HG02588 (cell line): ENCODE measurements around the gene DTNBP1.

Experiments used
- ATAC-seq: cut with Tn5 transposase; IDR thresholded peaks from one replicate; pipeline ENCODE4 v1.9.1; 2021; ENCODE audit warnings: mild to moderate bottlenecking, moderate library complexity; ENCODE audit not compliant: unreplicated experiment

Gene DTNBP1

DNA sequence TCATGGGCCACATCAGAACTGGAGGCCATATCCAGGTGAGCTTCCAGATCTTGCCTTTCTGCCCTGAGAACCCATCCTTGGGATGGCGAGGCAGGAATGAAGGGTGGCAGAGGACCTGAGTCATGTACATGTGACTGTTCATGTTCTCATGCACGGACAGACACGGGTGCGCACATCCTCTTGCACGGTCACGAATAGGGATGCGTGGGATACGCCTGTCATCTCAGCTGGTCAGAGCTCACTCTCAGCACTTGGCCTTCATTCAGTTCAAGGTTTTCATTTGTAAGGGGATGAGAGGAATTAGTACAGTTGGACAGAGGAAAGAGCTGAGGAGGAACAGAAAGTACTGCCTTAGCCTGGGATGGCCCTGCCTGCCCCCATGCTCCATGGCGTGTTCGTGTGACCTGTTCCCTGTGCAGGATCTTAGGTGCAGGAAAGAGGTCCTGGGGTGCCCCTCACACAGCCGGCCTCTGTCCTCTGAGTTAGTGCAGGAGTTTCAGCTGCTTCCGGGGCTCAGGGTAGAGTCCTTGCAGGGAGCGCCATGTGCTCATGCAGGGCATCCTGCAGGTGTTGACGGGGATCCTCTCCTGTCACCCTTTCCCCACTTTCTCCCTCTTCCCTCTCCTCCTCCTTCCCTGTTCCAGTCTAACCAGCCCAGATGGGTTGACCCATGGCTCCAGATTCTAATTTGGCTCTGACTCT lies 173.4 kb downstream of the DTNBP1 start:
- ATAC-seq: no peak

DNA sequence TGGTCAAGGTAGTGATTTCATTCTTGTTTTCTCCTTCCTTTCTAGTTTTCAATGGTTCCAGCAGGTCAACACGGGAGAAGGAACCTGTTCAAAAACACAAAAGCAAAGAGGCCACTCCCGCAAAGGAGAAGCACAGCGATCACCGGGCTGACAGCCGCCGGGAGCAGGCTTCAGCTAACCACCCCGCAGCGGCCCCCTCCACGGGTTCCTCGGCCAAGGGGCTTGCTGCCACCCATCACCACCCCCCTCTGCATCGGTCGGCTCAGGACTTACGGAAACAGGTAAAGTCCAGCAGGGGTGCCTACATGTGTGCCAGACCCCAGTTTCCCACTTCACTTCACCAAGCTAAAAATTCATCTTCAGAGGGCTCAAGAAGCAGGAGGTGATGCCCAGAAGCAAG lies 175.6 kb downstream of the DTNBP1 start:
- ATAC-seq: no peak

DNA sequence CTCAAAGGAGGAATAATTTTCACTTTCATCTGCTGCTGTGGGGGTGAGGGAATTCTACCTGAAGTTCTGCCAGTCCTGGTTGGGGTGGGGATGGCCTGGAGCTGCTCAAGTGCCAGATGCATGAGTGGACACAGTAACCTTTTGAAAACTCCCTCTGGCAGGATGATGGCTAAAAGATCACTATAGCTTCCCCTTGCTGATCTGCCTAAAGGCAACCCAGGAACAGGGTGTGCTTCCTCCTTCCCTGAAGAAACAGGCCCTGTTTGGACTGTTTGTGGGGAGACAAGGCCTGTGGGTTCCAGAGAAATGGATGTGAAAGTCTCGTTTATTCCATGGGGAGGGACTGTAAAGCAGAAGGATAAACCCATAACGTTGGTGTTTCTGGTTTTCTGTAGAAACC lies 176.9 kb downstream of the DTNBP1 start:
- ATAC-seq: no peak

DNA sequence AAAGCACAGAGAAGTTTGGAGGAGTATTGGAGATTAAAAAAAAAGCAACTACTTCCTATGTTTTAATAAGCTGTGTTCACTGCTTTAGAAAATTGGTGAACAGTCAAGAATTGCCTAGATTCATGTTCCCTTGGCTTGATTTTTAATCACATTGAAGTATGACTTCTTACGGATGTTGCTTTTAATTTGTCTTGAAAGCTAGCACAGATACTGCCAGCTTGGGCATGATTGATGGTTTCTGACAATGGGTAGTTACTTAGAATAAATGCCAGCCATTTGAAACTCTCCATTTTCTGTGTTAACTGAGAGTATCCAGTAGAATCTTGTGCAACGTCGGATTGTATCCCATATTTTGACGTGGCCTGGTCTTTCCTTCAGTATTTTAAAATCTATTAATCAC lies 178.0 kb downstream of the DTNBP1 start:
- no peak for ATAC-seq

DNA sequence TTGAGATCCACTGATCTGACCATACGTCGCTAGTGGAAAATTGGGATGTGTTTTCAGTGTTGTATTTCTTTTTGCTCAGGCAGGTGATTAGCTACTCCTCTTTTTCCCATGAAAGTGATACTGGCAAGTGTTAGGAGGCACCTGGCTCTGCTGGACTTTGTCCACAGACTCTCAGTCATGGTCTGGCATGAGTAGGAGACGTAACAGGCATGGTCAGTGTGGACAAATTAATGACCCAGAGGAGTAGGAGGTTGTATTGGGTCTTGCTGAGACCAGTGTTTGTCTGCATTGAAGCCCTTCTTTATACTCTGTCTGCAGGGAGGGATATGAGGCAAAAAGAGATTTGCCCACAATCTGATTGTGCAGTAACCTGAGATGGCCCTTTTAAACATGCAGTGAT lies 178.7 kb downstream of the DTNBP1 start:
- no peak for ATAC-seq

DNA sequence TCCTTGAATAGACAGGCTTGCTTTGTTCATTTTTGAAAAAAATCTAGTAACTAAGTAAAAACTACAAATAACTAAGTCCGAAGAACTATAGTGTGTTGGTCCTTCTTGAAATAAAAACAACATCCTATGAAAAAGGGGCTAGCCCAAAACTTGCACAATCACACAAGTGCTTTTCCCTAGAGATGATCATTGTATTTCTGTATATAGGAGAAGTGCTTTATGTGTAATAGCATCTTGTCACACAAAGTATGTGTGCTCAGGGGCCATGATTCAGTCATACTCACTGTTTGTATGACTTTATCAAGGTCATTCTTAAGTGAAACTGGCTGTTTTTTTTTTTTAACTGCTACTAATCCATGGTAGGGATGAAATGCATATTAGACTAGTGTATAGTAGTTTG lies 179.8 kb downstream of the DTNBP1 start:
- no peak for ATAC-seq

DNA sequence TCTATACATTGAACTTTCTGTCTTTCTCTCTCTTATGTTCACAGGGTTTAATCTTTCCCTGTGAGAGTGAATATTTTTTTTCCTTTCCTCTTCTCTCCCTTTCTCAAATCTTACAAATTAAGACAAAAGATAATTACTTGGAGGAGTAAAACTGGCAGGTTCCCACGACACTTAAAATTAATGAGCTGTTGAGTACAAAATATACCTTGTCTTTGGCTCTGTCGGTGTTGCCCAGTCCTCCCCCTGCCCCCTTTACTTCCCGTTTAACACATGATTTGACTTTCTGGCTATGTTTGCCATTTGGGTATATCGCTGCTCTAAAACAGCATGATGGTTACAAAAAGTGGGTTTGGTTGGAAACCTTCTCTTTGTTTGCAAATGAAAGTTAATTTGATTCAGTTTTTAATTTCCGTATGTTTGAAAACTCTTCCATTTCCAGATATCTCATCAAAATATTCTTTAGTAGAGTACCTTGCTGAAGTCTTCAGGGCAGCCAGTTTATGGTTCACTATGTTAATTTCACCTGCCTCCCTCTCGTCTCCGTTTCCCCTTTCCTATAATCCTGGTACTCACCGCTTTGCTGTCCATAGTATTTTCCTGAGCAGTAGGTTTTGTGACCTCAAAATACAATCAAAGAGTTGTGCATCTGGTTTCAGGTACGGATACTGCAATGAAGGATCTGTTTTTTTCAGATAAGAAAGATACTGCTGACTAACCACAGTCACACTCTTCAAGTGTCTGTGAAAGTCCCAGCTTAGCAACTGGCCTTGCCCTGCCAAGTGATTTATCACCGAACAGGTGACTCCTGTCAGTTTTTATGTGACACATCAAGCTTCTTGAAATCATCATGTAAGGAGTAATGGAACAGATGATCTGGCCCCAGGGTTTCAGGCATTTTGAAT lies 181.2 kb downstream of the DTNBP1 start:
- no peak for ATAC-seq

DNA sequence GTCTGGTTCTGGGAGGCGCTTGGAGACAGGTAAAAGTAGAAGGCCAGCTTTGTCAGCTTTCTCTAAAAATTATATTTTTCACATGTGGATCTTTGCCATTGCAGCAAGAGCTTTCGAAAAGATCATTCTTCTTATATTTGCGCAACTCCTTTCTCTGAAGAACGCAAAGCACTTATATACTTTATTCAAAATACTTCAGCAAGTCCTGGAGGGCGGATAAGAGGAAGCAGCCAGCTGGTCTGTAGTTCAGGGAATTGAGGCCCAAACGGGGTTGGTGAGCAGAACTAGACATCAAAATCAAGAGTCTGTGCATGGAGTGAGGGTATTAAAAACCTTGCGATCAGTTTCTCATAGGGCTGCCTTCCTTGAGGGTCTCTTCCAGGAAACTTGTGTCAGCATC lies 182.3 kb downstream of the DTNBP1 start:
- ATAC-seq: no peak

DNA sequence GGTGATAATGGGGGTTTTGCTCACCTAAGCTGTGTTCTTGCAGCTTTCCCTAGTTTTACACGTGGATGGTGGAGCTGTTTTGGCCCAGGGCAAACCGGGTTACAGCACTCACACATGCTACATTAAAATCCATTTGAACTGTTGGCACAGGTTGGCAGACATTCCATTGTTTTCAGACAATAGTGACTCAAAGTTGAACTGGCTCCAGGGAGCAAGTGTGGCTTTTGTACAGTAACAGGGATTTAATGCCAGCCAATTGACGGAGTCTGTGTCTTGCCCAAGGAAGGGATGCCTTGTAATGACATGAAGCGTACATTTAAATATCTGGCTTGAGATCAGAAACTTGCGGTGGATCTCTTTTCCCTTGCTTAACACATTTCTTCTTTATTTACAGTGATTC lies 183.1 kb downstream of the DTNBP1 start:
- no peak for ATAC-seq

DNA sequence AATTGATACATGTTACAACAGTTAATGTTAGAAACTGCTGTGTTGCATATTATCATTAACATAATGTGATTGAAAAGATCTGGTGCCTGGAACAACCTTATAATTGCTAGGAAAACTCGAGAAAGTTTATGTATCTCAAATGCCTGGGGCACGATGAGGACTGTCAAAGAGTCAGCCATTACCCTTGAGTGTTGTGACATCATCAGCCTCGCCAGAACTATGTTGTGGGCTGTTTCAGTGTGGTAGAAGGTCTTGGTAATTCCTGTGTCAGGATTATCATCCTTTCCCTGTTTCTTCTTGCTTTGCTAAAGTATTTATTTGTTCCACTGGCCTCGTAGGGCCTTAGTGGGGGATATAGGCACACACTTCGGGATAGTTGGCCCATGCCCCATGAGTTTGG lies 185.1 kb downstream of the DTNBP1 start:
- ATAC-seq: no peak

DNA sequence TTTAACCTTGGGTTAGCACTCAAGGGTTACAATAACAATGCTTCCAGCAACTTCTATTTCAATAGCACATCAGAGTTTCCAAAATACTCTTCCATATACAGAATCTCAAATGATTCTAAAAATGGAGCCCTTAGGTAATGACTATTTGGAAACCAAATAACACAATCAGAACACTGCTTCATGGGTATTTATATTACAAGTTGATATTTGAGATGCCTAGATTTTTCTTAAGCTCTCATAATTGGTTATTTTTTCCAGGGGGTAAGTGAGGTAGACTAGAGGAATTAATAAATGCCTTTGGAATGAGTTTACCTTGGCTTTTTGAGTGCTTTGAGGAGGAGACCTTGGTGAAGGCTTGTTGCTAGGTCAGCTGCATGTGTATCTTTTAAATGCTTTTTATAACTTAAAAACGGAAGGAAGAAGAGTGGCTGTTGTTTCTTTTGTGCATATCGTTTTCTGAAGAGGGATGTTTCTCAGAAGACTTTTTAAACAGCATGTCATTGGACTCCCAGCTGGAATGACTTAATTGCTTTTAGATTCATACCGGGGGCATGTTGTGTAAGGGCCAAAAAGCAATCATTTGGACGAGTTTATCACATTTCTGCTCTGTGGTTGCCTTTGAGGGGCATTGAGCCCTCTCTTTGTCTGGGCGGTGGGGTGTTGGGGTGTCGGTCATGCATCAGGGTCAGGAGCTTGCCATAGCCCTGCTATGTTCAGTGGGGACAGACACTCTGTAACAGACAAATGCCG lies 186.0 kb downstream of the DTNBP1 start:
- ATAC-seq: no peak

DNA sequence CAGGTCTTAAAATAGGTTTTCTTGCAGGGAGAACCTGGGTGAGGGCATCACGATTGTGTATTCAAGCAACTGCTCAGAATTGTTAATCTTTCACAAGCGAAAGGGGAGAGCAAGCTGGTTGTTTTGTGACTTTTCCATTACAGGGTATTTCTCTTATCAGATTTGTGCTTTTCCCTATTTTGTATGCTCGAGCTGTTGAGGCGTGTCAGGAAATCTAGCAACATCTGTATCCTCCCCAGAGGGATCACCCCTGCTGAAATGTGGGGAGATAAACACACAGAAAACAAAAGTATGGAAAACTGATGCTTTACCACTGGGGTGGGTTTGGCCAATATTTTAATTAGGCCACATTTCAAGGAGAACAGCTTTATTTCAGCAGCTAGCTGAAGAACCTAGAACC lies 187.0 kb downstream of the DTNBP1 start:
- ATAC-seq: no peak

DNA sequence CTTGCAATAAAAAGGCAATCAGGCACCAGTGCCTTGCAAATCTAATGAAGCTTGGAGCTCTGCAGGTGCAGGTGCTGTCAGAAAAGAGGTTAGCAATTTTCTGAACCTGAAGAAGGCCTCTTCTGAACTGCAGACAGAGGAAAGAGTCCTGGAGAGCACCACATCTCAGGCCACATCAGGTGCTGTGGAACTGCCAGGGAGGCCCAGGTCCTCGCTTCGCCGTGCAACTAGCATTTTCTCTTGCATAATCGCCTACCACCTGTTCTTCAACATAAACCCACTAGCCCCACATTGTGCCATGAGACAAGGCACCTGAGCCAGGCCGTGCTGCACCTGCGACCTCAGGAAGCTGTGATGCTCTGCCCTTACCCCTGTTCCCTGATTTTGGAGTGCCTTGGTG lies 187.6 kb downstream of the DTNBP1 start:
- no peak for ATAC-seq

DNA sequence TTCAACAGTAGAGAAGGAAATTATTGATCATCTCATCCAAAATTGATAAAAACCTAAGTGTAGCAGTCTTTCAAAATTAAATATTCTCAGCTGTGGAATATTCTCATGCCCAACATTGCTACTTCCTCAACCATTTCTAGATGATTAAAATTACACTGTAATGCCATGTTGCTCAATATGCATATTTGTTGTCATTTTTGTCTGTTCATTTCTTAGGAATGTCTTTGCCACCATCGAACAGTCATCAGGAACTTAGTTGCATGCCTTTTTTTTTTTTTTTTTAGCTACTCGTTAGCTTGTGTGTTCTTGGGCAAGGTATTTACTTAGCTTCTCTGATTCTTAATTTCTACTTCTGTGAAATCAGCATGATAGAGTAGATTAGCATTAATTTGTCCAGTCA lies 188.6 kb downstream of the DTNBP1 start:
- ATAC-seq: no peak

DNA sequence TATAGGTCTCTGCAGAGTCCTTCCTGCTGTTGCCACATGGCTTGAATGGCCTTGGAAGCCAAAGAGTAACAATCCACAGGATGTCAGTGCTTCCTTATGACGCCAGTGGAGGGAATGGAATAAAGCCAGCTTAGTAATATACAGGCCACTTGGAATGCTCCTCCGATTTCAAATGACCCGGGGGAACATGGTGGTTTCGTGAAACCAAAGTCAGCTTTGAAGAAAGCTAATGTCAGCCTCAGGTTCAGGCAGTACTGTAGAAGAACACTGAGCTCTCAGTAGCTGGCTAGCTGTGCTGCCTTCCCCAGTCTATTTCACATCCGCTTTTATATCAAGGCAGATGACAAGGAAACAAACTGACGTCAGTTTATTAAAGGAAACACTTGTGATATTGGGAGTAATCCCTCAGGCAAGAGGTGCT lies 189.1 kb downstream of the DTNBP1 start:
- ATAC-seq: no peak

DNA sequence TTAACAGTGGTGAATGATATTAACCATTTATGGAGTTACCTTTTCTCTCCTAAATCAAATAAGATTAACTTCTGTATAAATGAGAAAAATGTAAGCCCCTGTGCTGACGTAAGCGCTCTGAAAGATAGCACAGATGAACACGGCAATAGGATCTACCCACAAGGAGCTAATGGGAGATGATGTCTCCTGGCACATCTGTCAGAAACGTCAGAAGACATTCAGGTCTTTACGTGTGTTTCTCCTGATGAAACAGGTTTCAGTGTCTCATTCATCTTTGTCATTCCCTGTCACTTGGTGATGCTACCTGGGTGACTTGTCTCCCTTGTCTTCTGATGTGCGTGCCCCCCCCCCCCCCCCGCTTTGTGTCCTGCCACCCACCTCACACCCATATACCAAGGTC lies 189.7 kb downstream of the DTNBP1 start:
- no peak for ATAC-seq
